Measurements from ENCODE around the gene GPR4.

Gene GPR4

GRCh38 chr19:45591004-45591637, 10.9 kb downstream of the GPR4 start:
- Histone ChIP-seq H3K4me3 (ENCODE audit: low read depth in 1 of 5, low read length in 5 of 5) (no peak overlapping the region), H3K4me1 (ENCODE audit: control insufficient read depth in 5 of 5, insufficient read depth in 5 of 5, low read length in 5 of 5) (peaks cover 0 to 26% (median 5%) of the 10 kb centered on the region in 5 donors), H3K9ac (ENCODE audit: low read length in 5 of 5) (no peak overlapping the region)

GRCh38 chr19:45590300-45591003, 11.6 kb downstream of the GPR4 start:
- peaks cover under 1 to 22% (median 4%) of the 10 kb centered on the region in 5 donors for H3K4me1 ChIP-seq (ENCODE audit: control insufficient read depth in 5 of 5, insufficient read depth in 5 of 5, low read length in 5 of 5)
- peaks cover 0 to 19% (median 13%) of the 10 kb centered on the region in 5 donors for H3K36me3 ChIP-seq (ENCODE audit: control insufficient read depth in 5 of 5, insufficient read depth in 5 of 5, low read length in 5 of 5)
- no peak overlapping the region for H3K9ac ChIP-seq (ENCODE audit: low read length in 5 of 5)
- H3K9me3 ChIP-seq (ENCODE audit: control insufficient read depth in 5 of 5, low read length in 5 of 5), result no peaks in the 10 kb centered on the region
- H3K27ac ChIP-seq (ENCODE audit: low read depth, low read length), result no peak overlapping the region
- peaks cover 13 to 17% (median 17%) of the 10 kb centered on the region in 5 donors for H3K27me3 ChIP-seq (ENCODE audit: control insufficient read depth in 5 of 5, insufficient read depth in 4 of 5, low read length in 5 of 5)
- no peak overlapping the region for H3K4me3 ChIP-seq (ENCODE audit: low read depth in 1 of 5, low read length in 5 of 5)

More at GRCh38 chr19:45591004-45591637, 10.9 kb downstream of the GPR4 start:
- Histone ChIP-seq H3K9me3 (ENCODE audit: control insufficient read depth in 5 of 5, low read length in 5 of 5) (no peaks in the 10 kb centered on the region), H3K27me3 (ENCODE audit: control insufficient read depth in 5 of 5, insufficient read depth in 4 of 5, low read length in 5 of 5) (peaks cover 13 to 22% (median 17%) of the 10 kb centered on the region in 5 donors), H3K36me3 (ENCODE audit: control insufficient read depth in 5 of 5, insufficient read depth in 5 of 5, low read length in 5 of 5) (peaks cover 0 to 19% (median 13%) of the 10 kb centered on the region in 5 donors), H3K27ac (ENCODE audit: low read depth, low read length) (peak overlapping the region; percentile 80)

- Histone ChIP-seq H3K27me3 (ENCODE audit: control insufficient read depth in 5 of 5, insufficient read depth in 4 of 5, low read length in 5 of 5) (peaks cover 13 to 19% (median 17%) of the 10 kb centered on the region in 5 donors), H3K36me3 (ENCODE audit: control insufficient read depth in 5 of 5, insufficient read depth in 5 of 5, low read length in 5 of 5) (peaks cover 0 to 19% (median 13%) of the 10 kb centered on the region in 5 donors), H3K9me3 (ENCODE audit: control insufficient read depth in 5 of 5, low read length in 5 of 5) (peaks cover 0 to 2% (median 0%) of the 10 kb centered on the region in 5 donors), H3K27ac (ENCODE audit: low read depth, low read length) (no peak overlapping the region), H3K4me3 (ENCODE audit: low read depth in 1 of 5, low read length in 5 of 5) (no peak overlapping the region), H3K9ac (ENCODE audit: low read length in 5 of 5) (no peak overlapping the region), H3K4me1 (ENCODE audit: control insufficient read depth in 5 of 5, insufficient read depth in 5 of 5, low read length in 5 of 5) (peaks cover 6 to 25% (median 10%) of the 10 kb centered on the region in 5 donors)
These were observed 12.2 kb downstream of the GPR4 start for GRCh38 chr19:45589768-45590167.

DNA sequence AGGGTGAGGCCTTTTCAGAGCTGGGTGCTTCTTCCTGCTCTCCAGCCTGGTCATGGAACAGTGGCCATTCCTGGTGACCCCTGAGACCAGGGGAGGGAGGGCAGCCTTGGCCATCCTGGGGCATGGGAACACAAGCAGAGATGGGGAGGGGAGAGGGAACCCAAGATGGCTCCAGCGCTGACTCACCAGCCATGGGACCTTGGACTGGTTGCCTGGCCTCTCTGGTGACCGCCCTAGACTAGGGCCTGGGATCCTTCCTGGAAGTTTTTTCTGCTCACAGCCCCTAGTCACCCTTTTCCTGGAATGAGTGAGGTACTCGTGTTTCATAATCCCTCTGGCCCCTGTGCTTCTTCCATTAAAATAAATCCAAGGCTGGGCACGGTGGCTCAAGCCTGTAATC, 14.1 kb downstream of the GPR4 start:
- peaks cover 12 to 30% (median 16%) of the 10 kb centered on the region in 5 donors for H3K4me1 ChIP-seq (ENCODE audit: control insufficient read depth in 5 of 5, insufficient read depth in 5 of 5, low read length in 5 of 5)
- H3K27ac ChIP-seq (ENCODE audit: low read depth, low read length), result peak overlapping the region; percentile 37
- no peak overlapping the region for H3K4me3 ChIP-seq (ENCODE audit: low read depth in 1 of 5, low read length in 5 of 5)
- peaks cover 0 to 2% (median 0%) of the 10 kb centered on the region in 5 donors for H3K9me3 ChIP-seq (ENCODE audit: control insufficient read depth in 5 of 5, low read length in 5 of 5)
- peaks cover 0 to 19% (median 13%) of the 10 kb centered on the region in 5 donors for H3K36me3 ChIP-seq (ENCODE audit: control insufficient read depth in 5 of 5, insufficient read depth in 5 of 5, low read length in 5 of 5)
- H3K27me3 ChIP-seq (ENCODE audit: control insufficient read depth in 5 of 5, insufficient read depth in 4 of 5, low read length in 5 of 5), result peaks cover 13 to 23% (median 15%) of the 10 kb centered on the region in 5 donors
- H3K9ac ChIP-seq (ENCODE audit: low read length in 5 of 5), result peak overlapping the region in 1 of 5 donors; percentile 4

DNA sequence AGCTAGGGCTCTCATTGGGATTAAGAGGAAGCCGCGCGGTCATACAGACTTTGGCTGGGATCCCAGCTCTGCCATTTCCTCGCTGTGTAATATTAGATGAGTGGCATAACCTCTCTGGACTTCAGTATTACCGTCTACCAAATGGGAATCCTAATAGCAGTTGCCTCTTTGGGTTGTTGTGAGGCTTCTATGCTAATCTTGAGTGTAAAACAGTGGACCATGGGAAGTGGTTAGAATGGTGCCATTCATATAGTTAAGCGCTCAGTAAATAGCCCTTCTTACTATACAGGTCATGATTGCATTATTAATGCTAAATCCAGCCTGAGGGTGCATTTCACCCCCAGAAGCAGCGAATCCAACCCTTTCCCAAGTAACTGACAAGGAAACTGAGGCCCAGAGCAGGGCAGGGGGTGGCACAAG, 16.8 kb downstream of the GPR4 start:
- H3K36me3 ChIP-seq (ENCODE audit: control insufficient read depth in 5 of 5, insufficient read depth in 5 of 5, low read length in 5 of 5), result peaks cover 0 to 5% (median 0%) of the 10 kb centered on the region in 5 donors
- H3K27ac ChIP-seq (ENCODE audit: low read depth, low read length), result peak overlapping the region; percentile 92
- H3K9me3 ChIP-seq (ENCODE audit: control insufficient read depth in 5 of 5, low read length in 5 of 5), result peaks cover 0 to 2% (median 0%) of the 10 kb centered on the region in 5 donors
- H3K4me1 ChIP-seq (ENCODE audit: control insufficient read depth in 5 of 5, insufficient read depth in 5 of 5, low read length in 5 of 5), result peaks cover 12 to 17% (median 13%) of the 10 kb centered on the region in 5 donors
- H3K27me3 ChIP-seq (ENCODE audit: control insufficient read depth in 5 of 5, insufficient read depth in 4 of 5, low read length in 5 of 5), result peaks cover 0 to 7% (median 0%) of the 10 kb centered on the region in 5 donors
- peak overlapping the region; percentile 68 to 96 (median 86) for H3K4me3 ChIP-seq (ENCODE audit: low read depth in 1 of 5, low read length in 5 of 5)
- peak overlapping the region; percentile 64 to 99 (median 72) for H3K9ac ChIP-seq (ENCODE audit: low read length in 5 of 5)

- H3K27ac ChIP-seq (ENCODE audit: low read depth, low read length), result peak within 1 kb of the TSS; percentile 92
- peaks cover 0 to 2% (median 0%) of the 10 kb centered on the region in 5 donors for H3K9me3 ChIP-seq (ENCODE audit: control insufficient read depth in 5 of 5, low read length in 5 of 5)
- peaks cover 0 to 7% (median 0%) of the 10 kb centered on the region in 5 donors for H3K27me3 ChIP-seq (ENCODE audit: control insufficient read depth in 5 of 5, insufficient read depth in 4 of 5, low read length in 5 of 5)
- H3K4me3 ChIP-seq (ENCODE audit: low read depth in 1 of 5, low read length in 5 of 5), result peak within 1 kb of the TSS; percentile 76 to 97 (median 89)
- peak within 1 kb of the TSS; percentile 89 to 99 (median 94) for H3K9ac ChIP-seq (ENCODE audit: low read length in 5 of 5)
- peaks cover 12 to 17% (median 13%) of the 10 kb centered on the region in 5 donors for H3K4me1 ChIP-seq (ENCODE audit: control insufficient read depth in 5 of 5, insufficient read depth in 5 of 5, low read length in 5 of 5)
- H3K36me3 ChIP-seq (ENCODE audit: control insufficient read depth in 5 of 5, insufficient read depth in 5 of 5, low read length in 5 of 5), result peaks cover 0 to 2% (median 0%) of the 10 kb centered on the region in 5 donors
These were observed 17.5 kb downstream of the GPR4 start, which contains the start of gene OPA3 for GRCh38 chr19:45584332-45585157. TSS of gene OPA3 (minus strand) at chr19:45584802. CDS start at chr19:45584764, 38 bp downstream.

- Histone ChIP-seq H3K27me3 (ENCODE audit: control insufficient read depth in 5 of 5, insufficient read depth in 4 of 5, low read length in 5 of 5) (peaks cover 0 to 7% (median 0%) of the 10 kb centered on the region in 5 donors), H3K4me1 (ENCODE audit: control insufficient read depth in 5 of 5, insufficient read depth in 5 of 5, low read length in 5 of 5) (peaks cover 12 to 20% (median 17%) of the 10 kb centered on the region in 5 donors), H3K27ac (ENCODE audit: low read depth, low read length) (no peak overlapping the region), H3K36me3 (ENCODE audit: control insufficient read depth in 5 of 5, insufficient read depth in 5 of 5, low read length in 5 of 5) (no peaks in the 10 kb centered on the region), H3K9ac (ENCODE audit: low read length in 5 of 5) (no peak overlapping the region), H3K4me3 (ENCODE audit: low read depth in 1 of 5, low read length in 5 of 5) (no peak overlapping the region), H3K9me3 (ENCODE audit: control insufficient read depth in 5 of 5, low read length in 5 of 5) (peaks cover 0 to 2% (median 0%) of the 10 kb centered on the region in 5 donors)
These were observed 20.4 kb downstream of the GPR4 start for GRCh38 chr19:45581576-45581975.

- Histone ChIP-seq H3K36me3 (ENCODE audit: control insufficient read depth in 5 of 5, insufficient read depth in 5 of 5, low read length in 5 of 5) (no peaks in the 10 kb centered on the region), H3K27me3 (ENCODE audit: control insufficient read depth in 5 of 5, insufficient read depth in 4 of 5, low read length in 5 of 5) (no peaks in the 10 kb centered on the region), H3K9ac (ENCODE audit: low read length in 5 of 5) (peak overlapping the region in 1 of 5 donors; percentile 41), H3K27ac (ENCODE audit: low read depth, low read length) (no peak overlapping the region), H3K4me3 (ENCODE audit: low read depth in 1 of 5, low read length in 5 of 5) (no peak overlapping the region), H3K9me3 (ENCODE audit: control insufficient read depth in 5 of 5, low read length in 5 of 5) (no peaks in the 10 kb centered on the region), H3K4me1 (ENCODE audit: control insufficient read depth in 5 of 5, insufficient read depth in 5 of 5, low read length in 5 of 5) (peaks cover 0 to 11% (median 10%) of the 10 kb centered on the region in 5 donors)
These were observed 23.2 kb downstream of the GPR4 start for GRCh38 chr19:45578861-45579260.

DNA sequence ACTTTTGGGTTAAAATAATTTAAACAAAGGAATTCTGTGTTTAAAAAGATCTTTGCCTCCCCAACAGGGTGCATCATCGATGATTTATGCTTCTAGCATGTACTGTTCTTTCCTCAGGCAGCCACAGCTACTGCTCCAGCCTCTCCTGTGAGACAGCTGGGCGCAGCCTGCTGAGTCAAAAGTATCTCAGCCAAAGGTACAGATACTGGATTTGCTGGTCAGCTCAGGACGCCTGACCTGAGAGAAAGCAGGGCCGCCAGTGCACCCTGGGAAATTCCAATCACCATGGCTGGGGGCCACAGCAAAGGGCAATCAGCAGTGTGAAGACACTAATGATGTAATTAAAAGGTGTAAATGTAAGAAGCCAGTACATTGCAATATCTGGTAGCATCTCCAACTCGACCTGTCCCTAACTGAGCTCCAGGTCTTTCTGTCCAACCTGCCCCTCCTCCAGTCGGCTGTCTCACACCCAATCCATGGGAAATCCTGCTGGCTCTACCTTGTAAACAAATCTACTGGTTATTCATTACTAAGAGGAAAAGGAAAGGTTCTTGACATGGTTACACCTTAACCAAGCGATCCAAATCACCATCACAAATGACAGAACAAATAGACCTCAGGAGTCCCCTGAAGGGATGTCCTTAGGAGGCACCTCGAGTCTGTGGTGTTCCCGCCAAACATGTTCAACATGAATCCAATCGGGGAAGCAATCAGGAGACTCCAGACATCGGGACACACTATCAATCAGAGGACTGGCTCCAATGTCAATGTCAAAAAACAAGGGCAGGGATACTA, 24.7 kb downstream of the GPR4 start:
- Histone ChIP-seq H3K27ac (ENCODE audit: low read depth, low read length) (no peak overlapping the region), H3K36me3 (ENCODE audit: control insufficient read depth in 5 of 5, insufficient read depth in 5 of 5, low read length in 5 of 5) (no peaks in the 10 kb centered on the region), H3K9me3 (ENCODE audit: control insufficient read depth in 5 of 5, low read length in 5 of 5) (no peaks in the 10 kb centered on the region), H3K9ac (ENCODE audit: low read length in 5 of 5) (no peak overlapping the region), H3K4me1 (ENCODE audit: control insufficient read depth in 5 of 5, insufficient read depth in 5 of 5, low read length in 5 of 5) (peaks cover 0 to 7% (median 4%) of the 10 kb centered on the region in 5 donors), H3K27me3 (ENCODE audit: control insufficient read depth in 5 of 5, insufficient read depth in 4 of 5, low read length in 5 of 5) (no peaks in the 10 kb centered on the region), H3K4me3 (ENCODE audit: low read depth in 1 of 5, low read length in 5 of 5) (no peak overlapping the region)

All from subcutaneous abdominal adipose tissue (tissue), 5 donors.